ENCODE measurements around the gene AK1.

- TF ChIP-seq CTCF (conservative IDR thresholded peaks at IDR 0.05): no peak
- no peak for TF ChIP-seq ZFX (IDR thresholded peaks at IDR 0.05)
Measured at GRCh38 chr9:127919253-127919815, 41.9 kb upstream of the AK1 start.

All from C4-2B (cell line).